Measurements from ENCODE around the gene SGSH.

The SGSH gene

GRCh38 chr17:80248001-80248893 is 28.1 kb upstream of the SGSH start:
- no peaks in the 10 kb centered on the region for H3F3A ChIP-seq (ENCODE audit: insufficient read depth, low read length)
- no peaks in the 10 kb centered on the region for H3K79me2 ChIP-seq (ENCODE audit: insufficient read depth, low read length)
- H3K4me2 ChIP-seq (ENCODE audit: low read length), result no peak overlapping the region
- no peak overlapping the region for H3K4me3 ChIP-seq (ENCODE audit: low read depth, low read length, poor library complexity, severe bottlenecking)
- no peaks in the 10 kb centered on the region for H3K36me3 ChIP-seq (ENCODE audit: insufficient read depth, low read length)
- H2AFZ ChIP-seq (ENCODE audit: low read length), result no peak overlapping the region
- H3K27me3 ChIP-seq (ENCODE audit: insufficient read depth, low read length), result peaks cover 29% of the 10 kb centered on the region; the same call in 1 of the 2 replicates
- no peaks in the 10 kb centered on the region for H3K9me3 ChIP-seq (ENCODE audit: low read length)
- TF ChIP-seq EZH2 (IDR thresholded peaks at IDR 0.05; ENCODE audit: borderline replicate concordance, low read length), result no peak
- TF ChIP-seq, protein P1, sequence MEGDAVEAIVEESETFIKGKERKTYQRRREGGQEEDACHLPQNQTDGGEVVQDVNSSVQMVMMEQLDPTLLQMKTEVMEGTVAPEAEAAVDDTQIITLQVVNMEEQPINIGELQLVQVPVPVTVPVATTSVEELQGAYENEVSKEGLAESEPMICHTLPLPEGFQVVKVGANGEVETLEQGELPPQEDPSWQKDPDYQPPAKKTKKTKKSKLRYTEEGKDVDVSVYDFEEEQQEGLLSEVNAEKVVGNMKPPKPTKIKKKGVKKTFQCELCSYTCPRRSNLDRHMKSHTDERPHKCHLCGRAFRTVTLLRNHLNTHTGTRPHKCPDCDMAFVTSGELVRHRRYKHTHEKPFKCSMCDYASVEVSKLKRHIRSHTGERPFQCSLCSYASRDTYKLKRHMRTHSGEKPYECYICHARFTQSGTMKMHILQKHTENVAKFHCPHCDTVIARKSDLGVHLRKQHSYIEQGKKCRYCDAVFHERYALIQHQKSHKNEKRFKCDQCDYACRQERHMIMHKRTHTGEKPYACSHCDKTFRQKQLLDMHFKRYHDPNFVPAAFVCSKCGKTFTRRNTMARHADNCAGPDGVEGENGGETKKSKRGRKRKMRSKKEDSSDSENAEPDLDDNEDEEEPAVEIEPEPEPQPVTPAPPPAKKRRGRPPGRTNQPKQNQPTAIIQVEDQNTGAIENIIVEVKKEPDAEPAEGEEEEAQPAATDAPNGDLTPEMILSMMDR (IDR thresholded peaks at IDR 0.05; ENCODE audit: low read length), result no peak
- no peak overlapping the region for H3K27ac ChIP-seq (ENCODE audit: low read depth, low read length, poor library complexity, severe bottlenecking)
- H4K20me1 ChIP-seq (ENCODE audit: insufficient read depth, low read length), result no peaks in the 10 kb centered on the region
- no peaks in the 10 kb centered on the region for H3K9me2 ChIP-seq (ENCODE audit: low read depth, low read length)
- no peaks in the 10 kb centered on the region for H3K4me1 ChIP-seq (ENCODE audit: insufficient read depth, low read length, severe bottlenecking)
- no peak overlapping the region for H3K9ac ChIP-seq (ENCODE audit: low read length)

DNA sequence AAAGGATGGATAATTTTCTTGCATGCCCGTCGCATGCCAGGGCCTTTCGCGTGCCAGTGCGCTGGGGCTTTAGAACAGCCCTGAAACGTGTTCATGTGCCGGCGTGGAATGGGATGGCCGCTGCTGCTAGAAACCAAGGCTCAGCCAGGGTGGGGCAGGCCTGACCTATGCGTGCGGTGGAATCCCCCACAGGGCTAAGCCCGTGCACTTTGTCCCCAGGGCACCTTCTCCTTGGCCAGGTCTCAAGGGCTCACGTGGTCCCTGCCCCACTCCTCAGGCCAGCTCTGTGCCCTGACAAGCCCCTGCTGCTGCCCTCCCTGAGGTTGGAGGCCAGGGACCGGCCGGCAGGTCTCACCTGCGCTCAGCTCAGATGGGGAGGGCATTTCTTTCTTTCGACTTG is 27.4 kb upstream of the SGSH start:
- Histone ChIP-seq H3K36me3 (ENCODE audit: insufficient read depth, low read length) (no peaks in the 10 kb centered on the region), H3K4me2 (ENCODE audit: low read length) (no peak overlapping the region), H3K9ac (ENCODE audit: low read length) (no peak overlapping the region), H3K27me3 (ENCODE audit: insufficient read depth, low read length) (peaks cover 29% of the 10 kb centered on the region; the same call in 1 of the 2 replicates), H3K4me1 (ENCODE audit: insufficient read depth, low read length, severe bottlenecking) (no peaks in the 10 kb centered on the region), H2AFZ (ENCODE audit: low read length) (no peak overlapping the region), H3K9me2 (ENCODE audit: low read depth, low read length) (no peaks in the 10 kb centered on the region), H3K27ac (ENCODE audit: low read depth, low read length, poor library complexity, severe bottlenecking) (no peak overlapping the region), H4K20me1 (ENCODE audit: insufficient read depth, low read length) (no peaks in the 10 kb centered on the region), H3K9me3 (ENCODE audit: low read length) (no peaks in the 10 kb centered on the region), H3K4me3 (ENCODE audit: low read depth, low read length, poor library complexity, severe bottlenecking) (no peak overlapping the region), H3F3A (ENCODE audit: insufficient read depth, low read length) (no peaks in the 10 kb centered on the region), H3K79me2 (ENCODE audit: insufficient read depth, low read length) (no peaks in the 10 kb centered on the region)
- TF ChIP-seq, protein P1 (IDR thresholded peaks at IDR 0.05; ENCODE audit: low read length), result no peak
- no peak for TF ChIP-seq EZH2 (IDR thresholded peaks at IDR 0.05; ENCODE audit: borderline replicate concordance, low read length)

DNA sequence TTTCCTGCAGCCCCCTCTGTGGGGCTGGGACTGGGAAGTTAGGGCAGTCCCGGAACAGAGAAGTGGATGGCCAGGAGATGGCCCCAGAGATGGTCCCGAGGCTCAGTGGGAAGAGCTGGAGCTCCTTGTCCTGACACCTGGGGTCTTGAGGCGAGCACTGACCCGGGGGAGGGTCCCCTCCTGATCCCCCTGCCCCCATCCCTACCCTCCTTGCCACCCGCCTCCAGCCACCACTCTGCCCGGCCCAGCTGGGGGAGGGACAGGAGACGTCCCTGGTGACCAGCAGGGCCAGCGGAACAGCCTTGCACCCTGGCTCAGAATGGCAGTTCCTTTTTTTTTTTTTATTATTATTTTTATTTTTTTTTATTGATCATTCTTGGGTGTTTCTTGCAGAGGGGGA is 26.6 kb upstream of the SGSH start:
- Histone ChIP-seq H3K4me1 (ENCODE audit: insufficient read depth, low read length, severe bottlenecking) (no peaks in the 10 kb centered on the region), H4K20me1 (ENCODE audit: insufficient read depth, low read length) (no peaks in the 10 kb centered on the region), H2AFZ (ENCODE audit: low read length) (no peak overlapping the region), H3K9ac (ENCODE audit: low read length) (no peak overlapping the region), H3F3A (ENCODE audit: insufficient read depth, low read length) (no peaks in the 10 kb centered on the region), H3K9me3 (ENCODE audit: low read length) (no peaks in the 10 kb centered on the region), H3K4me2 (ENCODE audit: low read length) (no peak overlapping the region), H3K4me3 (ENCODE audit: low read depth, low read length, poor library complexity, severe bottlenecking) (no peak overlapping the region), H3K36me3 (ENCODE audit: insufficient read depth, low read length) (no peaks in the 10 kb centered on the region), H3K27ac (ENCODE audit: low read depth, low read length, poor library complexity, severe bottlenecking) (no peak overlapping the region), H3K9me2 (ENCODE audit: low read depth, low read length) (no peaks in the 10 kb centered on the region), H3K27me3 (ENCODE audit: insufficient read depth, low read length) (peaks cover 24% of the 10 kb centered on the region; the same call in 1 of the 2 replicates), H3K79me2 (ENCODE audit: insufficient read depth, low read length) (no peaks in the 10 kb centered on the region)
- TF ChIP-seq, protein P1 (IDR thresholded peaks at IDR 0.05; ENCODE audit: low read length), result no peak
- TF ChIP-seq EZH2 (IDR thresholded peaks at IDR 0.05; ENCODE audit: borderline replicate concordance, low read length), result no peak
